ENCODE data around the gene YWHAH.

Gene YWHAH

DNA sequence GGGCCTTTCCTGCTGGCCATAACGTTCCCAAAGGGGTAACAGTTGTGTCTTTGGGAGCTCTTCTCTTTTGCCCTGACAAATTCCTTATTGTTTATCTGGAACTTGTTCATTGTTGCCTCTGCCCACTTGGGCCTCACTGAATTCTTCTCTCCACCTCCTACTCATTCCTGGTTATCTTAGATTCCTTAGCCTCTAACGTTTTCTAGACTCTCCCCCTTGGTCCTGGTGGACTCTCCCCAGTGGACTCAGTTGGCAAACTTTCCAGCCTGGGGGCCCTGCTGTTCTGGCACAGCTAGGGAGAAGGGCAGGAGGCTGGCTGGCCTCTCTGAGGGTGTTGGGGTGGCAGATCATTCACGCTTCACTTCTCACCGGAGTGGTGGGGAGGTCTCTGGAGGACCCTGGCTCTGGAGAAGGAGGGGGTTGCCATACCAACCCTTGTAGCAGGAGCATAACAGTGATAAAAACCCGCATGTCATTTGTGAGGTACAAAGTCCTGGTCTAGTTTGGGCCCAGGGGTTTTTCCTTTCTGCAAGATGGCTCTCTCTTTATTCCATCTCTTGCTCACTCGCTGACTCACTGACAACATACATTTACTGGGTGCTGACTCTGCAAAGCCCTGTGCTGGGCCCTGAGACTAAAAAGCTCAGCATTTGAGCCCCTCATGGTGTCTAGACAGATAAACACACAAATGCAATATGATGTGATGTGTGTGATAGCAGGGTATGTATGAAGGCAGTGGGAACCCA lies 39.7 kb downstream of the YWHAH start:
- DNase-seq, result no peak

DNA sequence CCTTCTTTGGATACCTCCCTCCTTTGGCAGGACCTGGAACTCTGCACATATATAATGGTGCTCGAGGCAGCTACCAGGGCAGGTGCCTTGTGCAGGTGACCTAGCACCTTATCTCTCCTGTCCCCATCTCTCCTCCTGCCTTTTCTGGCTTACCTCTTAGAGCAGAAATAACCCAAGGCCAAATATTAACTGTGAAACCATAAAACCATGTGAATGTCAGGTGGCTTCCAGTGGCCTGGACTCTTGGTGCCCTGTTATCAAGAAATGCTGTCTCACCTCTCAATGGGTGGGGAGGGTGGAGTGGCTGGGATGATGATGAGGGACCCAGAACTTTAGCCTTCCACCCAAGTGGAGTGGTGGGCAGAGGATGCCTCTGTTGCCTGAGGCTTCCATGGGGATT lies 42.9 kb downstream of the YWHAH start:
- no peak for DNase-seq

DNA sequence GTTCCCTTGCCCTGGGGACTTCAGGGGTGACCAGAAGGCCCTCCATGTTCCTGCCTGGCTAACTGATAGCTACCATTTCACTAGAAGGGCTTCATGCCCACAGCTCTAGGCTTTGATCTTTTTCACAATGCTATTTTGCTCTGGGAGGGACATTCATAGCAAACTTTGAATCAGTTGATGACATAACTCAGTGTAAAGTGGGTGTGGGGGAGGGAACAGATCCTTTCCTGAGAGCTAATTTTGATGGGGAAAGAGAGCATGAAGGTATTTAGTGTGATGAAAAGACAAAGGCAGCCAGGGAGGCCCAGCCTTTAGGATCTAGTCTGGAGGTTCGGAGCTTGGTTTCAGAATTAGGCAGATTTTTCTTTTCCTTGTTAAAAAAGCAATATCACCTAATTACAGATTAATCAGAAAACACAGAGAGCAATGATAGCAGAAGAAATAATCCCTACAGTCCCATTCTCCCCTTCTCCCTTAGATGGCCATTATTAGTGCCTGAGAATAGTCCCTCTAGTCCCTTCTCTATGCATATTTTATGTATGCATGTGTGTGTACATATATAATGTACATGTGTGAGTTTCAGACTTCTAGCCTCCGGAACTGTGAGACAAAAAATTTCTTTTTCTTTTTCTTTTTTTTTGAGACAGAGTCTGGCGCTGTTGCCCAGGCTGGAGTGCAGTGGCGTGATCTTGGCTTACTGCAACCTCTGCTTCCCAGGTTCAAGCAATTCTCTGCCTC lies 46.9 kb downstream of the YWHAH start:
- DNase-seq, result no peak

DNA sequence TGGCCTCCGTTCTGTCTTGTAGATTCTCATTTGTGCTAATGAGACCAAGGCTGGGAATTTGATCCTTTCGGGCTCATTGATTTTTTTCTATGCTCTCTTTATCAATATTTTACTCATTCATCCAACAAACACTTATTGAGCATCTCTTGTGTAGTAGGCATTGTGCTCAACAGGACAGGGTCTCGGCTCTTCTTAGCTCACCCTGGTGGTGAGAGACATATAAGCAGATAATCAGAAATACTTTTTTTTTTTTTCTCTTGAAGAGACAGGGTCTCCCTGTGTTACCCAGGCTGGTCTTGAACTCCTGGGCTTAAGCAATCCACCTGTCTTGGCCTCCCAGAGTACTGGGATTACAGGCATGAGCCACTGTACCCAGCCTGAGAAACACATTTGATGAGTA lies 50.7 kb downstream of the YWHAH start:
- DNase-seq, result no peak

DNA sequence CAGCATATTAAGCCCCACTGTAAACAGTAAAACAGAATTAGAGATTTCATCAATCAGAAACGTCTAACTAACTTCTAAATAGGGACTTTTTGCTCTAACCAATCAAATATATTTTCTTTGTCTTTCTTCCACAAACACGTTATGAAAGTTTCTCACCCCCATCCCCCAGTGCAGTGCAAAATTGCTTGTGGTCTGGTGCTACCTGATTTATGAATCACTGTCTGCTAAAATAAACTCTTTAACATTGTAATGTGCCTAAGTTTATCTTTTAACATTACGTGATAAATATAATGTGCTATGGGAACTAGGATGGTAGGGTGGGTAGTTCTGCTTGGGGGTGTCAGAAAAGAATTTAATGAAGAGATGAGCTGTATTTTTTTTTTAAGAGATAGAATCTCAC lies 51.5 kb downstream of the YWHAH start:
- no peak for DNase-seq

DNA sequence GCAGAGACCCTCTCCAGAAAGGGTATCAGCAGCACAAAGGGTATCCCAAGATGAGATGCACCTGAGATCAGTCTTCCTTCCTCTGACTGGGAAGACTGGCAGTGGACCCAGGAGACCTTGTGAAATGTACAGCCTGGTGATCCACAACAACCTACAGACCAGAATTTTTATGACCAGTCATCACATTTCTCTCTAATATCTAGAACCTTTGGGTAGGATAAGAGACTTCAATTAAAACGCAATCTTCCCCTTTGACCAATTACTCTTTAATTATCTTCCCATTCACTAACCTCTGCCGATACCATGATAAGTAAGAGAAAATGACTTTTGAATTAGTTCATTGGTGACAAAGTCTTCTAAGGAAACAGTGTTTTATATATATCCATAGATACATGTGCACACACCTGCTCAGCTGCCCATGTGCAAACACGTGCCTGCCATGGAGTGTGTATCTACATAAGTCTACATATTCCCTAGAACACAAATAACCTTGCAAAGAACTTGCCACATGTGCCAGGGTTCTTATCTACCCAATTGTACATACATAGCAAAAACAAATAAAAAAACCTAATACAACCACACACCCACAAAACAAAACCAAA lies 54.5 kb downstream of the YWHAH start:
- DNase-seq, result no peak

DNA sequence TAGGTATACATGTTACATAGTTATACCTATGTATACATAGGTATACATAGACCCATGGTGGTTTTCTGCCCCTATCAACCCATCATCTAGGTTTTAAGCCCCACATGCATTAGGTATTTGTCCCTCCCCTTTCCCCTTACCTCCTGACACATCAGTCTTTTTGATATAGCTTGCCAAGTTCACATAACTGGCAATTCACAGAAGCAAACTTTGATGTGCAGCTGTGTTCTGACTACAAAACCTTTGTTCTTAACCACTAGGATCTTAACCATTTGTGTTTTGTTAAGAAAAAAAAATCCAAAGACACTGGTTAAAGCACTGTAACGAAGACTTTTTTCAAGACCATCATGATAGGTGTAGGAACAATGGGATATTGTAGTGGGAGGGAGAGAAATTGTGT lies 55.8 kb downstream of the YWHAH start:
- no peak for DNase-seq

DNA sequence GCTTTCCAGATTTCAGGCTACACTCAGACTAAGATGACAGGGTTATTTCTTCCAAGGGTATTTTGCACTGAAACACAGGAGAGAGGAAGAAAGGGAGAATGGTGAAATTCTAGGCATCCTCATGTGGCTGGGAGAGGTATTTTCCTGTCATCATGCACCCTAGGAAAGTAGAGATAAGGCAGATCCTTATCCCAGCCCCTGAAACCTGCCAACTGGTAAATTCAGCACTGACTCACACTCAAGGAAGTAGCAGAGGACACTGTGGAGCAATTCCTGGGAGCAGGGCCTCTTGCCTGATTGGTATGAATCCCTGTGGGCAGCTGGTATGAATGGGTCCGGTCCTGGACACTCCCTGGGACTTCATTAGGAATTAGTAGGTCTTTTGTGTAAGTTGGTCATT lies 61.1 kb downstream of the YWHAH start:
- no peak for DNase-seq
